SK-N-SH treated with all-trans-retinoic acid at 6 μM for 48 hours (cell line): Measurements from ENCODE around the gene ADAM33.

ENCODE experiments used
- ATAC-seq: fragments of 200-7000 bp; cut with Tn5 transposase; 3 replicates; pipeline ENCODE4 v1.9.1; 2020; ENCODE audit warnings: mild to moderate bottlenecking, moderate library complexity
- ARNTL ChIP-seq: fragments of 450-650 bp; formaldehyde crosslinking; IDR thresholded peaks from 2 replicates; pipeline ENCODE4 v1.5.0; 2020; ENCODE audit warnings: low read depth, mild to moderate bottlenecking, moderate library complexity, borderline replicate concordance
- BACH2 ChIP-seq: fragments of 250-450 bp; sonication (Bioruptor Pico); IDR thresholded peaks from 2 replicates; pipeline ENCODE4 v1.9.0; 2021; ENCODE audit warnings: mild to moderate bottlenecking, borderline replicate concordance
- CREB5 ChIP-seq: fragments of 250-450 bp; sonication (Bioruptor Pico); IDR thresholded peaks from 2 replicates; pipeline ENCODE4 v1.5.1; 2020; ENCODE audit warnings: low read depth, mild to moderate bottlenecking, moderate library complexity
- CSDC2 ChIP-seq: fragments of 250-450 bp; sonication (Bioruptor Pico); IDR thresholded peaks from 2 replicates; pipeline ENCODE4 v1.5.0; 2020; ENCODE audit warnings: mild to moderate bottlenecking, moderate library complexity
- CSRNP3 ChIP-seq: fragments of 250-450 bp; sonication (Bioruptor Pico); IDR thresholded peaks from 2 replicates; pipeline ENCODE4 v1.5.1; 2021; ENCODE audit warnings: mild to moderate bottlenecking, moderate library complexity
- ESRRG ChIP-seq: fragments of 250-450 bp; sonication (Bioruptor Pico); IDR thresholded peaks from 2 replicates; pipeline ENCODE4 v1.6.1; 2021; ENCODE audit warnings: mild to moderate bottlenecking
- GLIS3 ChIP-seq: fragments of 250-450 bp; sonication (Bioruptor Pico); IDR thresholded peaks from 2 replicates; pipeline ENCODE4 v1.5.0; 2020; ENCODE audit warnings: mild to moderate bottlenecking, moderate library complexity
- ISL1 ChIP-seq: fragments of 250-450 bp; sonication (Bioruptor Pico); IDR thresholded peaks from 2 replicates; pipeline ENCODE4 v2.1.2; 2022; ENCODE audit warnings: mild to moderate bottlenecking, moderate library complexity
- OSR1 ChIP-seq: fragments of 250-450 bp; sonication (Bioruptor Pico); IDR thresholded peaks from 2 replicates; pipeline ENCODE4 v1.8.0; 2022; ENCODE audit warnings: moderate library complexity, mild to moderate bottlenecking, inconsistent platforms
- POU6F1 ChIP-seq: fragments of 250-450 bp; sonication (Bioruptor Pico); IDR thresholded peaks from 2 replicates; pipeline ENCODE4 v1.8.0; 2021; ENCODE audit warnings: low read depth, mild to moderate bottlenecking, moderate library complexity, borderline replicate concordance
- PPARA ChIP-seq: fragments of 250-450 bp; sonication (Bioruptor Pico); IDR thresholded peaks from 2 replicates; pipeline ENCODE4 v1.5.0; 2020; ENCODE audit warnings: mild to moderate bottlenecking, borderline replicate concordance
- RARB ChIP-seq: fragments of 250-450 bp; sonication (Bioruptor Pico); IDR thresholded peaks from 2 replicates; pipeline ENCODE4 v1.8.0; 2021; ENCODE audit warnings: mild to moderate bottlenecking, moderate library complexity
- SNAI2 ChIP-seq: fragments of 250-450 bp; sonication (Bioruptor Pico); IDR thresholded peaks from 2 replicates; pipeline ENCODE4 v1.5.0; 2020; ENCODE audit warnings: mild to moderate bottlenecking, moderate library complexity
- TCF4 ChIP-seq: fragments of 250-450 bp; sonication (Bioruptor Pico); IDR thresholded peaks from 2 replicates; pipeline ENCODE4 v1.8.0; 2021; ENCODE audit warnings: mild to moderate bottlenecking, moderate library complexity, borderline replicate concordance
- TOX ChIP-seq: fragments of 250-450 bp; sonication (Bioruptor Pico); IDR thresholded peaks from 2 replicates; pipeline ENCODE4 v1.8.0; 2021; ENCODE audit warnings: mild to moderate bottlenecking, moderate library complexity, borderline replicate concordance
- TSHZ2 ChIP-seq: fragments of 250-450 bp; sonication (Bioruptor Pico); IDR thresholded peaks from 2 replicates; pipeline ENCODE4 v1.5.0; 2020; ENCODE audit warnings: mild to moderate bottlenecking, moderate library complexity
- ZC3H10 ChIP-seq: fragments of 250-450 bp; sonication (Bioruptor Pico); IDR thresholded peaks from 2 replicates; pipeline ENCODE4 v1.5.1; 2021; ENCODE audit warnings: mild to moderate bottlenecking, moderate library complexity
- ZFP3 ChIP-seq: fragments of 250-450 bp; sonication (Bioruptor Pico); IDR thresholded peaks from 2 replicates; pipeline ENCODE4 v1.5.0; 2020; ENCODE audit warnings: mild to moderate bottlenecking, moderate library complexity
- ZFP30 ChIP-seq: fragments of 450-650 bp; formaldehyde crosslinking; IDR thresholded peaks from 2 replicates; pipeline ENCODE4 v1.5.0; 2022; ENCODE audit warnings: mild to moderate bottlenecking, moderate library complexity
- ZNF565 ChIP-seq: fragments of 450-650 bp; formaldehyde crosslinking; conservative IDR thresholded peaks from 2 replicates; pipeline ENCODE4 v1.5.0; 2020; ENCODE audit warnings: low read depth, mild to moderate bottlenecking, moderate library complexity
- ZNF70 ChIP-seq: fragments of 450-650 bp; formaldehyde crosslinking; IDR thresholded peaks from 2 replicates; pipeline ENCODE4 v1.5.0; 2020; ENCODE audit warnings: mild to moderate bottlenecking, moderate library complexity
- ZNF8 ChIP-seq: fragments of 450-650 bp; formaldehyde crosslinking; IDR thresholded peaks from 2 replicates; pipeline ENCODE4 v1.5.0; 2020; ENCODE audit warnings: mild to moderate bottlenecking, moderate library complexity

Gene ADAM33

GRCh38 chr20:3714092-3714491, 32.3 kb upstream of the ADAM33 start (continued):
- TF ChIP-seq ZNF8 (CRISPR knock-in tag) (no peak), ARNTL (CRISPR knock-in tag) (no peak), ISL1 (CRISPR knock-in tag) (no peak), ZNF565 (no peak), ESRRG (CRISPR knock-in tag) (no peak), ZNF70 (CRISPR knock-in tag) (no peak), CSRNP3 (CRISPR knock-in tag) (no peak), PPARA (no peak), GLIS3 (no peak), CSDC2 (CRISPR knock-in tag) (no peak), BACH2 (CRISPR knock-in tag) (no peak), SNAI2 (CRISPR knock-in tag) (no peak)

GRCh38 chr20:3712279-3712873, 30.6 kb upstream of the ADAM33 start, which contains the start of gene SIGLEC1:
Gene SIGLEC1, minus strand, starts transcription at chr20:3712600. Its CDS starts 5,472 bp downstream, at chr20:3707128.
- ATAC-seq: no peak
- TF ChIP-seq CREB5 (CRISPR knock-in tag): no peak
- TF ChIP-seq TCF4 (CRISPR knock-in tag): no peak

GRCh38 chr20:3711484-3711941, 29.7 kb upstream of the ADAM33 start:
- no peak for ATAC-seq

More at GRCh38 chr20:3711484-3711941, 29.7 kb upstream of the ADAM33 start:
- TF ChIP-seq CREB5 (CRISPR knock-in tag) (no peak), CSRNP3 (CRISPR knock-in tag) (no peak), TCF4 (CRISPR knock-in tag) (no peak), TOX (CRISPR knock-in tag) (no peak), SNAI2 (CRISPR knock-in tag) (no peak), RARB (no peak), ESRRG (CRISPR knock-in tag) (no peak), ZNF70 (CRISPR knock-in tag) (no peak), OSR1 (CRISPR knock-in tag) (no peak), ZFP3 (CRISPR knock-in tag) (no peak), BACH2 (CRISPR knock-in tag) (no peak), ZC3H10 (CRISPR knock-in tag) (no peak), TSHZ2 (CRISPR knock-in tag) (no peak), ZNF565 (no peak), ZNF8 (CRISPR knock-in tag) (no peak), ARNTL (CRISPR knock-in tag) (no peak), ISL1 (CRISPR knock-in tag) (no peak), POU6F1 (no peak), ZFP30 (CRISPR knock-in tag) (no peak), GLIS3 (no peak)
